ENCODE data around the gene PRG2. TPM values are rescaled to one million over a fixed set of nuclear protein-coding genes. Genes with fewer than 3 reads are reported as not detected.
A peak's percentile ranks its signal among the peaks of the same experiment; 100 is the strongest.

PRG2 gene
- total and polyA plus RNA-seq, 2 experiments from 2014 or later: not detected

DNA sequence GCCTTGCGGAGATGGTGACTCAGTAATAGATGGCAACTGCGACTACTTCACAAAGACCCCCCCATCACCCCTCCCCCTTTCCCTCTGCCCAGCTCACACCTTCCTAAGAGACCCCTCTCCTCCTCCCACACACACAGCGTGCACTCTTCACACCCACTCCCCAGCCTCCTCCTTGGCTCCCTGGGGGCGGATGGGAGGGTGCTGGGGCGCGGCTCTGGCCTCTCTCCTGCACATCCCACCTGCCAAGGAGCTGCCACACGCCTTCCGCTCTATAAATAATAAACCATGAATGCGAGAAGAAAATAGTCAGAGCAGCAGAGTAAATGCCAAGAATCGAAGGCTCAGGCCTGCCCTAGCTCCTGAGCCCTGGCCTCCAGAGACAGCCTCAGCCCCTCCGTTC lies 47.7 kb downstream of the PRG2 start:
- no peaks in the 10 kb centered on the region for H3K36me3 ChIP-seq (replicated peaks; ENCODE audit: insufficient read depth, low read depth)
- 89% methylated on average over 11 of the region's 11 CpGs for WGBS (ENCODE audit: low lambda C conversion rate, missing lambda C conversion rate)

DNA sequence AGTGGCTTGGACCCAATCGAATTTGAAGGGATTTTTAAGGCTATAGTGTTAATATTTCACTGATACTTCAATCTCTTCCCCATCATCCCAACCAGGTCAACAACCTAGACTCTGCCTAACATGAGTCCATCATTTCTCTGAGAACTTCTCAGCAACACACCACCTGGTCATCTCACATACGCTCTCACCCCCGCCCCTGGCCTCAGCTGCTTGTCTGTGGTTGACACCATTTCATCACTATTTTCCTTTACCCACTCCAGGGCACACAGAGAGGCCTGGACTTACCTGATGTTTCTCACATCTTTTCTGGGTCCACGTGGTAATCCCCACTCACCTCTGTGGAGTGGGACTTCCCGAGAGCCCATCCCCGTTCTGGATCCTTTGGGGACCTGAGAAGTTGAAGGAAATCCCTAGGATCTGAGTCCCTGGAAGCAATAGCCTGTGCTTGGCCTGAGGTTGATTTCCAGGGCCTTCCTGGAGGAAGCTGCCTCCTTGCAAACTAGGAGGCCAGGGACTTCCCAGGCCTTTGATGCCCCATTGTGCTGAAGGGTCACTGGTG lies 49.1 kb downstream of the PRG2 start:
- Histone ChIP-seq H3K79me2 (peaks cover 5% of the 10 kb centered on the region), H3K9me3 (ENCODE audit: low read depth) (no peaks in the 10 kb centered on the region), H3K27ac (no peak overlapping the region), H3K27me3 (no peaks in the 10 kb centered on the region), H2AFZ (no peak overlapping the region), H3K4me1 (ENCODE audit: insufficient read depth) (peaks cover 2% of the 10 kb centered on the region), H3K4me3 (no peak overlapping the region), H3K36me3 (replicated peaks; ENCODE audit: insufficient read depth, low read depth) (no peaks in the 10 kb centered on the region), H3K9me2 (replicated peaks; ENCODE audit: insufficient read depth) (no peaks in the 10 kb centered on the region), H3K4me2 (no peak overlapping the region), H4K20me1 (ENCODE audit: insufficient read depth, poor library complexity, severe bottlenecking) (no peaks in the 10 kb centered on the region)
- WGBS (ENCODE audit: low lambda C conversion rate, missing lambda C conversion rate): 94% methylated on average over 6 of the region's 6 CpGs
- DNase-seq (ENCODE audit: low spot score): no peak
- TF ChIP-seq, protein P1, sequence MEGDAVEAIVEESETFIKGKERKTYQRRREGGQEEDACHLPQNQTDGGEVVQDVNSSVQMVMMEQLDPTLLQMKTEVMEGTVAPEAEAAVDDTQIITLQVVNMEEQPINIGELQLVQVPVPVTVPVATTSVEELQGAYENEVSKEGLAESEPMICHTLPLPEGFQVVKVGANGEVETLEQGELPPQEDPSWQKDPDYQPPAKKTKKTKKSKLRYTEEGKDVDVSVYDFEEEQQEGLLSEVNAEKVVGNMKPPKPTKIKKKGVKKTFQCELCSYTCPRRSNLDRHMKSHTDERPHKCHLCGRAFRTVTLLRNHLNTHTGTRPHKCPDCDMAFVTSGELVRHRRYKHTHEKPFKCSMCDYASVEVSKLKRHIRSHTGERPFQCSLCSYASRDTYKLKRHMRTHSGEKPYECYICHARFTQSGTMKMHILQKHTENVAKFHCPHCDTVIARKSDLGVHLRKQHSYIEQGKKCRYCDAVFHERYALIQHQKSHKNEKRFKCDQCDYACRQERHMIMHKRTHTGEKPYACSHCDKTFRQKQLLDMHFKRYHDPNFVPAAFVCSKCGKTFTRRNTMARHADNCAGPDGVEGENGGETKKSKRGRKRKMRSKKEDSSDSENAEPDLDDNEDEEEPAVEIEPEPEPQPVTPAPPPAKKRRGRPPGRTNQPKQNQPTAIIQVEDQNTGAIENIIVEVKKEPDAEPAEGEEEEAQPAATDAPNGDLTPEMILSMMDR (IDR thresholded peaks at IDR 0.05; ENCODE audit: poor library complexity): no peak
- no peak for TF ChIP-seq EZH2 (IDR thresholded peaks at IDR 0.05; ENCODE audit: borderline replicate concordance)
- TF ChIP-seq EZH2phosphoT487 (IDR thresholded peaks at IDR 0.05; ENCODE audit: low read depth, severe bottlenecking, unreplicated experiment): no peak

More for the DNA sequence above, 47.7 kb downstream of the PRG2 start:
- no peaks in the 10 kb centered on the region for H3K4me1 ChIP-seq (ENCODE audit: insufficient read depth)
- no peak overlapping the region for H3K27ac ChIP-seq
- no peaks in the 10 kb centered on the region for H3K27me3 ChIP-seq
- no peaks in the 10 kb centered on the region for H4K20me1 ChIP-seq (ENCODE audit: insufficient read depth, poor library complexity, severe bottlenecking)
- H3K4me3 ChIP-seq: no peak overlapping the region
- no peak for DNase-seq (ENCODE audit: low spot score)
- no peaks in the 10 kb centered on the region for H3K9me2 ChIP-seq (replicated peaks; ENCODE audit: insufficient read depth)
- no peak overlapping the region for H3K4me2 ChIP-seq
- no peaks in the 10 kb centered on the region for H3K9me3 ChIP-seq (ENCODE audit: low read depth)
- H2AFZ ChIP-seq: no peak overlapping the region
- no peaks in the 10 kb centered on the region for H3K79me2 ChIP-seq
- no peak for TF ChIP-seq EZH2phosphoT487 (IDR thresholded peaks at IDR 0.05; ENCODE audit: low read depth, severe bottlenecking, unreplicated experiment)
- TF ChIP-seq, protein P1 (IDR thresholded peaks at IDR 0.05; ENCODE audit: poor library complexity): no peak
- TF ChIP-seq EZH2 (IDR thresholded peaks at IDR 0.05; ENCODE audit: borderline replicate concordance): no peak

DNA sequence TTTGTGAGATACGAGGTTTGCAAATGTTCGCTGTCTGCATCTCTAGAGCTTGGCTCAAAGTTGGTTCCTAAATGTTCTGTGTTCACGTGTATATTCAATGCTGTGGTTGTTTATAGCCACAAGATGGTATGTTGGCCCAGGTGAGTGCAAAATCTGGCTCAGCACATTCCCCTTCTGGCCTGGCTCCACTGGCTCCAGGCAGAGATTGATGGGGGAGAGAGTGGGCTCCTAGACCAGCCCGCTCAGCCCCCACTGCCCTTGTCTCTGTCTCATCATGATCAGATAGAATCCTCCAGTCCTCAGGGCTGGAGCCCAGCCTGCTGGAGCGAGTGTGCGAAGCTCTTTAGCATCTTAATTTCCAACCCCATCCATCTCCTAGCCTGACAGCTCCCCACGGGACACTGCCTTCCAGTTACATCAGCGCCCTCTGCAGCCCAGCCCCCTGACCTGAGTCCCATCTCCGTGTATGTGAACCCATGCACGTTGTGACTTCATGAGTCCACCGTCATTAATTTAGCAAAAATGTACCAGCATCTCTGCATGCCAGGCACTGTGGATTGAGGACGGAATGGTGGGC lies 50.3 kb downstream of the PRG2 start:
- no peaks in the 10 kb centered on the region for H4K20me1 ChIP-seq (ENCODE audit: insufficient read depth, poor library complexity, severe bottlenecking)
- H2AFZ ChIP-seq: no peak overlapping the region
- H3K36me3 ChIP-seq (replicated peaks; ENCODE audit: insufficient read depth, low read depth): no peaks in the 10 kb centered on the region
- no peak overlapping the region for H3K4me2 ChIP-seq
- H3K79me2 ChIP-seq: peaks cover 14% of the 10 kb centered on the region
- TF ChIP-seq, protein P1 (IDR thresholded peaks at IDR 0.05; ENCODE audit: poor library complexity): peak; percentile 33
- TF ChIP-seq EZH2phosphoT487 (IDR thresholded peaks at IDR 0.05; ENCODE audit: low read depth, severe bottlenecking, unreplicated experiment) (no peak), EZH2 (IDR thresholded peaks at IDR 0.05; ENCODE audit: borderline replicate concordance) (no peak)
- peak; percentile 58 for DNase-seq (ENCODE audit: low spot score)
- H3K4me3 ChIP-seq: no peak overlapping the region
- no peak overlapping the region for H3K27ac ChIP-seq
- peaks cover 6% of the 10 kb centered on the region for H3K4me1 ChIP-seq (ENCODE audit: insufficient read depth)
- no peaks in the 10 kb centered on the region for H3K9me3 ChIP-seq (ENCODE audit: low read depth)
- WGBS (ENCODE audit: low lambda C conversion rate, missing lambda C conversion rate): 27% methylated on average over 12 of the region's 12 CpGs
- H3K9me2 ChIP-seq (replicated peaks; ENCODE audit: insufficient read depth): no peaks in the 10 kb centered on the region
- H3K27me3 ChIP-seq: no peaks in the 10 kb centered on the region
